K562 (cell line): ENCODE data around the gene RAB7A.

Source experiments
- CTCF ChIP-seq, 3 experiments: IDR thresholded peaks in 2 of 3; conservative IDR thresholded peaks in 1 of 3; 2 replicates each; pipeline ENCODE4 v1.5.1; 2011 to 2012; ENCODE audit warnings: low read length in 3 of 3, mild to moderate bottlenecking in 3 of 3, control low read depth in 2 of 3, improper control_type of control experiment in 1 of 3, inconsistent platforms in 1 of 3, low read depth in 1 of 3, mixed read lengths in 1 of 3, moderate library complexity in 1 of 3; ENCODE audit not compliant: insufficient read depth in 2 of 3
- FOXO4 ChIP-seq: fragments of 450-650 bp; formaldehyde crosslinking; IDR thresholded peaks from 2 replicates; pipeline ENCODE4 v1.4.0; 2020; ENCODE audit warnings: mild to moderate bottlenecking, moderate library complexity
- KAT8 ChIP-seq: fragments of 450-650 bp; IDR thresholded peaks from 2 replicates; pipeline ENCODE4 v1.6.1; 2016; ENCODE audit warnings: low read depth, mild to moderate bottlenecking
- RFX7 ChIP-seq: fragments of 250-450 bp; sonication (Bioruptor Pico); IDR thresholded peaks from 2 replicates; pipeline ENCODE4 v1.5.1; 2021; ENCODE audit warnings: mild to moderate bottlenecking

- TF ChIP-seq RFX7 (CRISPR knock-in tag) (no peak), KAT8 (no peak), CTCF (IDR thresholded peaks at IDR 0.05 in 2 of 3, conservative IDR thresholded peaks at IDR 0.05 in 1 of 3; ENCODE audit: insufficient read depth in 2 of 3, low read depth in 1 of 3, low read length in 3 of 3) (no peak), FOXO4 (no peak)
Measured at GRCh38 chr3:128760881-128761280, 34.9 kb downstream of the RAB7A start.
